ENCODE results near the gene SPEG. TPM values are rescaled to one million over a fixed set of nuclear protein-coding genes. Genes with fewer than 3 reads are reported as not detected.

Gene SPEG
- total RNA-seq, result 1 to 10 TPM in 2 of 3 donors, under 1 TPM in 1; 0.35 to 1.5 (median 1.2) TPM
- total RNA-seq (2013), result 0.65 TPM

GRCh38 chr2:219434718-219435525, at the start of gene SPEG:
SPEG (plus strand) TSS chr2:219434843; CDS start chr2:219434978, 135 bp downstream.
- 11% methylated on average over 77 of the region's 77 CpGs for WGBS (ENCODE audit: insufficient coverage)
- Histone ChIP-seq H3K36me3 (ENCODE audit: control insufficient read depth, insufficient read depth, low read length) (no peaks in the 10 kb centered on the region), H3K27ac (ENCODE audit: low read length) (no peak within 1 kb of the TSS), H3K9me3 (ENCODE audit: control insufficient read depth, insufficient read depth, low read length) (no peaks in the 10 kb centered on the region), H3K27me3 (ENCODE audit: control insufficient read depth, insufficient read depth, low read length) (peaks cover 10% of the 10 kb centered on the region), H3K4me3 (ENCODE audit: low read length) (no peak within 1 kb of the TSS), H3K4me1 (ENCODE audit: control insufficient read depth, insufficient read depth, low read length) (no peaks in the 10 kb centered on the region)
- no peak within 1 kb of the TSS for H3K4me3 Mint-ChIP-seq
- no peaks in the 10 kb centered on the region for H3K36me3 Mint-ChIP-seq
- no peak within 1 kb of the TSS for H3K27ac Mint-ChIP-seq
- peak in 1 of 3 donors; percentile 28 for ATAC-seq
- no peak for DNase-seq
- H3K27me3 Mint-ChIP-seq (ENCODE audit: low read depth in 2 of 2), result peaks cover 0 to 12% of the 10 kb centered on the region in 2 donors
- intact Hi-C loops (cut with micrococcal nuclease), result no loop called here
- TF ChIP-seq CTCF (IDR thresholded peaks at IDR 0.05), result no peak
- H3K4me1 Mint-ChIP-seq, result no peaks in the 10 kb centered on the region
- H3K9me3 Mint-ChIP-seq, result no peaks in the 10 kb centered on the region

GRCh38 chr2:219384859-219385258, 49.8 kb upstream of the SPEG start:
- TF ChIP-seq CTCF (IDR thresholded peaks at IDR 0.05), result no peak
- Histone ChIP-seq H3K4me3 (ENCODE audit: low read length) (no peak overlapping the region), H3K9me3 (ENCODE audit: control insufficient read depth, insufficient read depth, low read length) (no peaks in the 10 kb centered on the region), H3K27ac (ENCODE audit: low read length) (no peak overlapping the region), H3K36me3 (ENCODE audit: control insufficient read depth, insufficient read depth, low read length) (peaks cover 52% of the 10 kb centered on the region), H3K4me1 (ENCODE audit: control insufficient read depth, insufficient read depth, low read length) (peaks cover 18% of the 10 kb centered on the region), H3K27me3 (ENCODE audit: control insufficient read depth, insufficient read depth, low read length) (no peaks in the 10 kb centered on the region)
- H3K4me1 Mint-ChIP-seq, result peaks cover 4 to 24% of the 10 kb centered on the region in 2 donors
- peak overlapping the region; percentile 51 for H3K4me3 Mint-ChIP-seq
- ATAC-seq (no peak), DNase-seq (no peak)
- intact Hi-C loops (cut with micrococcal nuclease), result loop anchor here (5.0 to 10.0 kb wide), 3 partner anchors 210 to 818 kb away; partner anchors contain the start of genes BCS1L, CNOT9, CNPPD1 and RETREG2
- H3K27me3 Mint-ChIP-seq (ENCODE audit: low read depth in 2 of 2), result no peaks in the 10 kb centered on the region
- 96% methylated on average over 2 of the region's 2 CpGs for WGBS (ENCODE audit: insufficient coverage)
- peaks cover 6% of the 10 kb centered on the region for H3K36me3 Mint-ChIP-seq
- H3K27ac Mint-ChIP-seq, result no peak overlapping the region
- H3K9me3 Mint-ChIP-seq, result no peaks in the 10 kb centered on the region

GRCh38 chr2:219385958-219386520, 48.6 kb upstream of the SPEG start:
- Mint-ChIP-seq H3K27me3 (ENCODE audit: low read depth in 2 of 2) (no peaks in the 10 kb centered on the region), H3K4me3 (peak overlapping the region; percentile 91), H3K4me1 (peaks cover 4 to 22% of the 10 kb centered on the region in 2 donors), H3K36me3 (peaks cover 6% of the 10 kb centered on the region), H3K9me3 (no peaks in the 10 kb centered on the region), H3K27ac (peak overlapping the region; percentile 92 to 98)
- 97% methylated on average over 19 of the region's 19 CpGs for WGBS (ENCODE audit: insufficient coverage)
- peaks cover 18% of the 10 kb centered on the region for H3K4me1 ChIP-seq (ENCODE audit: control insufficient read depth, insufficient read depth, low read length)
- no peak overlapping the region for H3K27ac ChIP-seq (ENCODE audit: low read length)
- ATAC-seq (no peak), DNase-seq (no peak)
- H3K4me3 ChIP-seq (ENCODE audit: low read length), result no peak overlapping the region
- H3K36me3 ChIP-seq (ENCODE audit: control insufficient read depth, insufficient read depth, low read length), result peaks cover 45% of the 10 kb centered on the region
- no peaks in the 10 kb centered on the region for H3K27me3 ChIP-seq (ENCODE audit: control insufficient read depth, insufficient read depth, low read length)
- intact Hi-C loops (cut with micrococcal nuclease), result loop anchor here (5.0 to 10.0 kb wide), 3 partner anchors 211 to 819 kb away; partner anchors contain the start of genes BCS1L, CNOT9, CNPPD1 and RETREG2
- no peak for TF ChIP-seq CTCF (IDR thresholded peaks at IDR 0.05)
- H3K9me3 ChIP-seq (ENCODE audit: control insufficient read depth, insufficient read depth, low read length), result no peaks in the 10 kb centered on the region
